Stimulated activated CD8-positive, alpha-beta memory T cell treated with anti-CD3 and anti-CD28 coated beads, Interleukin-12 subunit alpha, Interleukin-12 subunit beta, amount 100 ng/mL, for 24 hours (primary cell): Measurements from ENCODE around the gene KCNK10.
"Not testable (repeated sequence)": the region's sequence is repeated elsewhere in the genome, so short reads cannot be mapped to it uniquely, and the experiment has no call there.

ENCODE experiments used
- DNase-seq: peaks from one replicate; pipeline ENCODE4 v3.0.0-alpha.2; 2020; ENCODE audit errors: extremely low read depth

Gene KCNK10

DNA sequence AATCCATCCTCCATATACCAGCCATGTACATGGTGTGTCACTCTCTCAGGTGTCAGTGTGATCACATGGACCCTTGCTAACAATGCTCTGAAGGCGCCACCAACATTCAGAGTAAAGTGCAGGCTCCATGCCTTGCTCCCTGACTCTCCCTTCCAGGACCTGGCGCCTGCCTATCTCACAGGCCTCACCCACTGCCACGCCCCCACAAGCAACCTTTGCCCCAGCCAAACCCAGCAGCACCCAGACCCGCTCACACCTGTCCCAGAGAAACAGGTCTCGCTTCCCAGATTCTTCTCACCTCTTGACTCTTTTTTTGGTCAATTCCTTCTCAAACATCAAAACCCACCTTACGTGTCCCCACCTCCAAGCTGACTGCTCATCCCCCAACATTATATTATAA, 52.3 kb downstream of the KCNK10 start:
- no peak for DNase-seq

DNA sequence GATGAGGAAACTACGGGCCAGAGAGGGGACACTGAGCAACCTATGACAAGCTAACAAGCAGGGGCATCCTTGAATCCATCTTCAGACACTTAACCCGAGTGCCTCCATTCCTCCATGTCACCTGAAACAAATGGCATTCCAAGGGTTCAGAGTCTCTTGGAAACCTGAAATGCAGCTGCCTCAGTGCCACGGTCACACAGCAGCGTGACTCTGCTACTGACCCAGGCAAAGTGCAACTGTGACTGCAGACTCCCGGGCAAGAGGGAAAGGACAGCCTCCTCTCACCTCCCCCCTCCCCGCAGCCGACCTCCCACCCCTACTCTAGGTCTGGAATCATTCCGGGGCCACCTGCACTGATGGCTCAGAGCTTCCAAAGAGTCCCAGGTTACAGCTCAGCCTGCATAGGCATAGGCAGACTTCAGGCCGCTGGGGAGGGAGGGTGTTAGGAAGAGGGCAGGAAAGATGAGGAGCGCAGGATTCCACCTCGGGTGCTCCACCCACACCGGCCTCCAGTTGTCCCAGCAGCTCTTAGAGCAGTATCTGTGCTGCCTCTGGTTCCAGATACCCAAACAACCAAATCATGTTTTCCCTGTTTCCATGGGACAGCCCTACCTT, 53.2 kb downstream of the KCNK10 start:
- DNase-seq: no peak

DNA sequence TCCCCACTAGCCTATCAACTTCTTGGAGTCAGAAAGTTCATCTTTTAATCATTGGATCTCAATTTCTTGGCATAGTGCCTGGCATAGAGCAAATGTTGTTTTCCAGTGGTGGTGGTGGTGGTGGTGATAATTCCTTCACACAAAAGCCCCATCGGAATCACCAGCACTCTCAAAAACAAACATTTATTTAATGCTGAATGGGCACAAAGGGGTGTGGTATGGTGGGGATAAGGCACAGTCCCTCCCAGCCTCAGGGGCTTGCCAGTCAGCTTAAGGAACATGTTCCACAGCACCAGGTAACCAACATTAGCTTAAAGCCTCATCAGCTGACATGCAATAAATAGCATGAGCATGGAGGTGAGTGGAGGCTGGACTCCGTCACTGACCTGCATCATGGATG, 56.6 kb downstream of the KCNK10 start:
- DNase-seq: no peak

GRCh38 chr14:88264116-88264515, 59.0 kb downstream of the KCNK10 start:
- DNase-seq: no peak

DNA sequence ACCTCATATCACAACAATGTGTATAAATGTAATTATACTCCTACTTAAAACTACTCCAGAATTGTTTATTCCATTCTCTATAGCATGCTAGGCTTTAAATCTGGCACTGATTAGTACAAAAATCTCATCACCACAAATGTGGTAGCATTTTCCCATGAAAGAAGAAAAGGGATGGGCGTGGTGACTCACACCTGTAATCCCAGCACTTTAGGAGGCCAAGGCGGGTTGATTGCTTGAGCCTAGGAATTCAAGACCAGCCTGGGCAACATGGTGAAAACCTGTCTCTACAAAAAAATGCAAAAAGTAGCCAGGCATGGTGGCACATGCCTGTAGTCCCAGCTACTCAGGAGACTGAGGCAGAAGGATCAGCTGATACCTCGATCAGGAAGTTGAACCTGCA, 61.8 kb downstream of the KCNK10 start:
- not testable (repeated sequence) for DNase-seq

DNA sequence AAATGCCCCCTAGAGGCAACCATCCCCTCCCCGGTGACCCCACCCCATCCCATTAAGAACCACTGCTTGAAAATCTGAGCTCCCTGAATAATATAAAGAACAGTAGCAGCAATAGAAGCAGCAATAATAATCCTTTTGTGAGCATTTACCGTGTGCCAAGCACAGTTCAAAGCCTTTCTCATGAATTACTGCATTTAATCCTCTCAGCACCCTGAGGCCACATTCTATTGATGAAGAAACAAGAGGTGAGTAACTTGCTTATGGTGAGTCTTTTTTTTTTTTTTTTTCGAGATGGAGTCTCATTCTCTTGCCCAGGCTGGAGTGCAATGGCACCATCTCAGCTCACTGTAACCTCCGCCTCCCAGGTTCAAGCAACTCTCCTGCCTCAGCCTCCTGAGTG, 65.0 kb downstream of the KCNK10 start:
- no peak for DNase-seq

DNA sequence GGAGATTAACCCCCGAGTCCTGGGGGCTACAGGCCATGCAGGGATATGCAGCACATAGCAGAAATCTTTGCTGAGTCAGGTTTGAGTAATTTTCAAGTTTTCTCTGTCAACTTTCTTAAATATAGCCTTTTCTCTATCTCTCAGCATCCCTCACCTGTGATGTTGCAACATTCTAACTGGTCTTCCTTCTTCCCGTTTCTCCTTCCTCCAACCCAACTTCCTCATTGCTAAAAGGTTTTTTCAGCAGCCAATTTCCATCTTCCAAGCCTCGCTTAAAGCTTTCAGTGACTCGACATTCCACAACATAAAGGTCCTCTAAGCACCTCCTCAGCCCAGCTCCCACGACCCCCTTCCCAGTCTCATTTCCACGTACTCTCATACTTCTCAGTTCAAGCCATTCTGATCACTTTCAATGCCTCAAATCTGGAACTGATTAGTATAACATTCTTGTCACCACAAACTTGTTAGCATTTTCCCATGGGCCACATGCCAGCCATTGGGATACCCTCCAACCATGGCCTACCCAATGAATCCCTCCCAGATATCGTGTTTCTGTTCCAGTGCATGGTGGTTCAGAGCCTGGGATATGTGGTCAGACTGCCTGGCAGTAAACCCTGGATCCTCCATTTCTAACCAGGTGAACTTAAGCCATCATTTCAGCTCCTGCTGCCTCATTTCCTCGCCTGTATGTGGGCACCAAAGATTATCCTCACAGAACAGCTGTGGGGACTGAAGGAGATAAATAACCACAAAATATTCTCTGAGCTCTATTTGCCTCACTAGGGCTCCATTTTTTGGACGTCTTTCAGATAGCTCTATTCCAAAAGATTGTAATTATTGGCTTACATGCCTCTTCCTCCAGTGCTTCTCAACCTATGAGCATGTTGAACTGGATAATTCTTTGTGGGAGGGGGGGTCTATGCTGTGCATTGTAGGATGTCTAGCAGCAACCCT, 65.8 kb downstream of the KCNK10 start:
- DNase-seq: no peak

DNA sequence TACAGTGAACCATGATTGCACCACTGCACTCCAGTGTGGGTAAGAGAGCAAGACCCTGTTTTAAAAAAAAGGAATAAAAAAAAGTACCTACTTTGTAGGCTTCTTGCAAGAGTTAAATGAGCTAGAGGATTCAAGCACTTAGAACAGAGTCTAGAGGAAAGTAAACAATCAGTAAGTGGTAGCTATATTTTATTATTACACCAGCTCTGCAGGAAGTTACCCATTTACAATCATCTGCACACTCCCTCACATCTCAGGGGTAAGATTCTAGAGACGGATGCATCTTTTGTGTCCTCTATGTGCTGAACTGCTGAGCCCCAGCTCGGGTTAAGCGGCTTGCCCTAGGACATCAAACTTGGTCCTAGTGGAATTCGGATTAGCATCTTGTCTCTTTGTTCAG, 67.3 kb downstream of the KCNK10 start:
- no peak for DNase-seq

GRCh38 chr14:88255196-88255595, 67.9 kb downstream of the KCNK10 start:
- no peak for DNase-seq

DNA sequence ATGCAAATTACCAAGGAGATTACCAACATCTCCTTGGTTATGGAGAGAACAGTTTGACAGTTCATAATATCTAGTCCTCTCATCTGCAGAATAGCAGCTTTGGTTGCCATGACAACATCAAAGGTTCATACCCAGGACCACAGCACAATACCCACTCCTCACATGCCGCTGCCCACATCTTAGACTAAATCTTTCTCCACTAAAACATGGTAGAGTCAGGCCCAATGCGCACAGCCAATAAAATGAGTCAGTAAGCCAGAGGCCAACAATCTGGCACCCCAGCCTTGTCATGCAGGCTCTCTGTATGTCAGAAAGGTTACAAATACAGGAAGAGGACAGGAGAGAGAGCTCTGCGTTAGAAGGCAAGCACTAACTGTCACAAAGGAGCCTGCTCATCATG, 70.6 kb downstream of the KCNK10 start:
- DNase-seq: no peak

- no peak for DNase-seq
Measured at GRCh38 chr14:88251650-88252049, 71.4 kb downstream of the KCNK10 start.

- DNase-seq: no peak
Measured at GRCh38 chr14:88249266-88249665, 73.8 kb downstream of the KCNK10 start.

DNA sequence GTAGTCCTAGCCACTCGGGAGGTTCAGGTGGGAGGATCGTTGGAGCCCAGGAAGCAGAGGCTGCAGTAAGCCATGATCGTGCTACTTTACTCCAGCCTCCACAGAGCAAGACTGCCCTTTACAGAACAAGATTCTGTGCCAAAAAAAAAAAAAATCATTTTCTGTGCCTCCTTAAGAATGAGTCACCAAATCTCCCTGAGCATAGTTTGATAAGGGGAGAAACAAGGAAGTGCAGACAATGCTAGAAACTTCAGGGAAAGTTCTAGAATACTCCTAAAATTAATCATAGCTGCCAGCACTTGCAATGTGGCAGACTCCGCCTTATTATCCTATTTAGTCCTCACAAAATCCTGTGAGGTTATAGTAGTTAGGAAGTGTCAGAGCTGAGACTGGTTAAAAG, 74.5 kb downstream of the KCNK10 start:
- no peak for DNase-seq

DNA sequence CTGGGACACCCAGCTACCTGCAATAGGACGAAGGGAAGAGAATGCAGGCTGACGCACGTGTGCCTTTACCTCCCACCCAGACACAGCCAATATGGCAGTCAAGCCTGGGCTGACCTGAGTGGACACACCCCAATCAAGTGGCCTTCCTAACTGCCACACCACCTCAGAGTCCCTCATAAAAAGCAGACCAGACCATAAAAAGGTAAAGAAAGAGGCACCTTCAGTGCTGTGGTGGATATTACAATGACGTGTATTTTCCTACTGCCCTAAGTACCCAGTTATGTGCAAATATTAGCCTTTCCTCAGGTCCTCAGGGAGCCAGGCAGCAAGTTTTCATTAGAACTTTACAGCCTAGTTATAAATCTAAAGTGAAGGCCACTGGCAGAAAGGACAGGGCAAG, 75.8 kb downstream of the KCNK10 start:
- DNase-seq: no peak

DNA sequence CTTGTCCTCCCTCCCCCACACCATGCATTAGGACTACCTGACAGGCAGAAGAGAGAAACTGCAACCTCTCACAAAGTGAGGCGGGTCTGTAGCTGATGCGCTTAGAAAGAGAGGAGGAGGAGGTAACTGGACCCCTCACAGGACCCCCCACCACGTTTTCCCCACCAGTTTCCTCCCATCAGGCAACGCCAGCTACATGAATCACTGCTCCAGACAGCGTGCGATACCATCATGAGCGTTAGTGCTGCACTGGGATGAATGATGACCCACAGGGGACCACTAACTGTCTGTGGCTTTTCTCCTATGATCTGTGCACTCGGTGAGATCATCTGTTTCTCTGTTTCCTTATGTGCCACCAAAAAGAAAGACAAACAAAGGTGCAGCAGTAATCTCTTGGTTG, 77.7 kb downstream of the KCNK10 start:
- DNase-seq: no peak

DNA sequence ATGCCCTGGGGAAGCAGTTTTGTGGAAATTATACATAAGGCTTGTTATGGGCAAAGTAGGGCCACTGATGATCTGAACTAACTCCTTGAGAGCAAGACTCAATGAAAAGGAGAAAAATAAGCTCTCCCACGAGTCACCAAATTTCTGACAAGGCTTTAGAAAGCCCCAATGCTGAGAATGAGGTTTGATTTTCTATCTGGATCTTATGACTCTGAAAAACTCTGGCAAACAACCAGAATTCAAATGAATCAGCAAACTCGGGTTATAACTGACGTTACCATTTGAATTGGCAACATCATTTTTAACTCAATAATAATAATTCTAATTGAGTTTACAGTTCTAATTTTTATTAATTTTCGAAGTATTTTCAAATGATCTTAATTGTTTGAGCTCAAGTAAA, 79.1 kb downstream of the KCNK10 start:
- DNase-seq: no peak

DNA sequence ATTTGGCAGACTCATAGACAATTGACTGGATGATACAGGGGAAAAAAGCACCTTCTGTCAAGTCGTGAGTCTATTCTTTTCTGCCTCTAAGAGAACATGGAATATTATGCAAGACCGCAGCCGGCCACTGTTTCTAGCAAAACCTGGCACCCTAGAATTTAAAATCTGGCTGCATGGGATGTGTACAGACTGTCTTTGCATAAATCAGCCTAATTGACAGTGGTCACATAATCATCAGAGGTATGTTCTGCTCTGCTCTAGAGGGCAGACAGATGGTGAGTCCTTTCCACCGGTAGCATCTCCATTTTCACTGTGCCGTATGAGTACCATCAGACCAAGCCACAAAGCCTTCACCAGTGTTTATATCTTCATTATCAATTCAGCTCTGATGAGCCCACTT, 80.6 kb downstream of the KCNK10 start:
- no peak for DNase-seq

GRCh38 chr14:88241810-88242209, 81.3 kb downstream of the KCNK10 start:
- no peak for DNase-seq

GRCh38 chr14:88234442-88234841, 88.6 kb downstream of the KCNK10 start:
- DNase-seq: no peak

DNA sequence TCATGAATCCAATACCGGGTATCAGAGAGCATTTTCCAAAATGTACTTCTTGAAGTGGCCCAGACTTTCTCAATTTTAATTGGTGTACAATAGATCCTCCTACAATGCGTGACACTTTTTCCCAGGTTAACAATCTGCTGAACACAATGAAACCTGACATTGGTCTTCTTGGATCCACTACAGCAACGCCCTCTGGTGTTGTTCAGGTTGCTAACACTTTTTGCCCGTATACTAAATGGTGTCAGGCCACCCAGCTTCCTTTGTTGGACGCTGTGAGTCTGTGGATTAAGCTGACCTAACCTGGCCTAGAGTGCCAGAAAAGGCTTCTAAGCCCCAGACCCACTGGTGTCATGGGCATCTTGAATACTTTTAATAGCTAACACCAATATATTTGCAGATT, 89.2 kb downstream of the KCNK10 start:
- no peak for DNase-seq

- no peak for DNase-seq
Measured at GRCh38 chr14:88232771-88233170, 90.3 kb downstream of the KCNK10 start.

DNA sequence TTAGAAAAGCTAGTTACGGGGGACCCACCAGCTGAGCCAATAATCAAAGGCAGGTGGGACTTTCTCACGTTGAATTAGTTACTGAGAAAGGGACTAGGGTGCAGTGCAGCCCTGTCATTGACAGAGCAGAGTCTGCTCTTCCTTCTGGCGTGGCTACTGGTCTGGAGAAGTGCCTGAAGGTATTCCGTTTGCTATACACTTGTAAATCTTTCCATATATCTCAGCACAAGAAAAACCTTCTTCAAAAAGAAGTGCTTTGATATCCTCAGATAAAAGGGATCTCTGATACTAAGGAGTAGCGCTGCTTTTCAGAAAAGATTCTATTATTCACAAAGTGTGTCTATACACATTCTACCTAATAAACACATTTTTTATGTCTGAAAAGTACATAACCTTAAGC, 91.5 kb downstream of the KCNK10 start:
- DNase-seq: no peak

DNA sequence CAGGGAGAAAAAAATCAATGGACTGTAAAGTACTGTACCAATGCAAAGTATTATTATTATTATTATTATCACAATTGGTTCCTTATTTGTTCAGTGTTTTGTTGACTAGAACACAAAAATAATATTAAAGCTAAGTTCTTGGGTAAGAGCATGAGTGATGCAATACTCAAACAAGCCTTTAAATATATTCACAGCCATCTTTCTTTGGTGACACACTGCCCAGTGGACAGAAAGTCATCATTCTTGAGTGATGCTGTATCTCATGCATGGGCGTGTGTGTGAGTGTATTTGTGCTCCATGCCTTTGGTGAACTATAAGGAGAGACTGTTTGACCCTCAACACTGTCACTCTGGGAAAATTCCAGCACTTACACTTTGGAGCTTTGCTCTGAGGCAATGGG, 93.6 kb downstream of the KCNK10 start:
- no peak for DNase-seq
